ENCODE results near the gene KCNJ4.

DNA sequence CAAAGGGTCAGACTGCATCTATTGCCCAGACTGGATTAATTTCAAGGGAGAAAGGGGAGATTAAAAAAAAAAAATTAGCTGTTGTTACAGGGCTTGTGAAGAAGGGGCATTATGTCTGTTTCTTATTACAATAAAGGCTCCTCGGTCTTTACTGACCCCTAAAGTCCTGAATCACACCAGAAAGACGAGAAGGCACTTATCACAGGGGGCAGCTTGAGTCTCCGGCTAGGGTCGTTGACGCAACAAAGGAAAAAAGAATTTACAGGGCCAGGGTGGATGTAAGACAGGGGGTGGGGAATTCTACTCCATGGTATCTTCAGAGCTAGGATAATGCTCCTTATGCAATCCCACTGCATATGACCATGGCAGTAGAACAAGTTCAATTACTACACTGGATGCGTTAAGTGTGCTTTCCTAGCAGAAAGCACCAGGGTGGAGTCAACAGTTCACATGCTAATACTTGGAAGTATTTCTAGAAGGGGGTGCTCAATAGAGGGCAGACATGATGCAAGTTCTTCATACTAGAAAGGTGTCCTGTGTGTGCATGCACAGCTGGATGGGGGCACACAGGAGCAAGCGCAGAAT, 34.7 kb upstream of the KCNJ4 start:
- TF ChIP-seq, protein P1, sequence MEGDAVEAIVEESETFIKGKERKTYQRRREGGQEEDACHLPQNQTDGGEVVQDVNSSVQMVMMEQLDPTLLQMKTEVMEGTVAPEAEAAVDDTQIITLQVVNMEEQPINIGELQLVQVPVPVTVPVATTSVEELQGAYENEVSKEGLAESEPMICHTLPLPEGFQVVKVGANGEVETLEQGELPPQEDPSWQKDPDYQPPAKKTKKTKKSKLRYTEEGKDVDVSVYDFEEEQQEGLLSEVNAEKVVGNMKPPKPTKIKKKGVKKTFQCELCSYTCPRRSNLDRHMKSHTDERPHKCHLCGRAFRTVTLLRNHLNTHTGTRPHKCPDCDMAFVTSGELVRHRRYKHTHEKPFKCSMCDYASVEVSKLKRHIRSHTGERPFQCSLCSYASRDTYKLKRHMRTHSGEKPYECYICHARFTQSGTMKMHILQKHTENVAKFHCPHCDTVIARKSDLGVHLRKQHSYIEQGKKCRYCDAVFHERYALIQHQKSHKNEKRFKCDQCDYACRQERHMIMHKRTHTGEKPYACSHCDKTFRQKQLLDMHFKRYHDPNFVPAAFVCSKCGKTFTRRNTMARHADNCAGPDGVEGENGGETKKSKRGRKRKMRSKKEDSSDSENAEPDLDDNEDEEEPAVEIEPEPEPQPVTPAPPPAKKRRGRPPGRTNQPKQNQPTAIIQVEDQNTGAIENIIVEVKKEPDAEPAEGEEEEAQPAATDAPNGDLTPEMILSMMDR (IDR thresholded peaks at IDR 0.05; ENCODE audit: borderline replicate concordance, extremely low read depth, low read length, poor library complexity, severe bottlenecking): no peak
- TF ChIP-seq EZH2 (IDR thresholded peaks at IDR 0.05; ENCODE audit: borderline replicate concordance, low read depth, low read length, severe bottlenecking): no peak
